Testis (tissue), 2 donors: ENCODE measurements around the gene FRMD8.

Experiments
- POLR2A ChIP-seq: fragments of 450-650 bp; IDR thresholded peaks from one replicate; pipeline ENCODE4 v1.6.1; 2017; ENCODE audit warnings: antibody characterized with exemption, mild to moderate bottlenecking, moderate library complexity
- TF ChIP-seq, protein P1 (sequence below), 3 experiments: fragments of 450-650 bp in 2 of 3; fragments of 200-600 bp in 1 of 3; sonication (generic) in 1 of 3; IDR thresholded peaks; one replicate each; pipeline ENCODE4 v1.5.1; 2016 to 2019; ENCODE audit warnings: antibody characterized with exemption in 3 of 3, mild to moderate bottlenecking in 2 of 3, moderate library complexity in 1 of 3

DNA sequence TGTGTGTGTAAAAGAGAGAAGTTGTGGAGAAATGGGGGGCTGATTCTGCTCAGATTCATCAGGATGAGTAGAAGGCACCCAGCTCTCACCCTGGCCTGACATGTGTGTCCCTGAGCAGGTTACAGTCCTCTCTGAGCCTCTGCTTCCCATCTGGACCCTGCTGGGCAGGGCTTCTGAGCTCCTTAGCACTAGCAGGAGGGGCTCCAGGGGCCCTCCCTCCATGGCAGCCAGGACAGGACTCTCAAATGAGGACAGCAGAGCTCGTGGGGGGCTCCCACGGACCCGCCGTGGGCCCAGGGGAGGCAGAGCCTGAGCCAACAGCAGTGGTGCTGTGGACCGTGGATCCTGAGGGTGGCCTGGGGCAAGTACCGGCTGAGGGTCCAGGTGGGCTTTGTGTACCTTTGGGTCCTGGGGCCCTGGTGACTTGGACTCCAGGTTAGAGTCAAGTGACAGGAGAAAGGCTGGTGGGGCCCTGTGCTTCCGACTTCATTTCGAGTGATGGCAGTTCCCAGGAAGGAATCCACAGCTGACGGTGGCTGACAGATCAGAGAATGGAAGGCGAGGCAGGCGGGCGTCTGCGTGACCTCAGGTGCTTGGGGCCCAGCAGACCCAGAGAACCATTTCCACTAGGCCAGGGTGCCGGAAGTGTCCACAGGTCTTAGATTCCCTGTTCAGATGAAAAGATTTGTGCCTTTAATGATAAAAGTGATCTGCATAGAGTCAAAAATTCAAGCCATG lies 58.0 kb downstream of the FRMD8 start:
- TF ChIP-seq, protein P1, sequence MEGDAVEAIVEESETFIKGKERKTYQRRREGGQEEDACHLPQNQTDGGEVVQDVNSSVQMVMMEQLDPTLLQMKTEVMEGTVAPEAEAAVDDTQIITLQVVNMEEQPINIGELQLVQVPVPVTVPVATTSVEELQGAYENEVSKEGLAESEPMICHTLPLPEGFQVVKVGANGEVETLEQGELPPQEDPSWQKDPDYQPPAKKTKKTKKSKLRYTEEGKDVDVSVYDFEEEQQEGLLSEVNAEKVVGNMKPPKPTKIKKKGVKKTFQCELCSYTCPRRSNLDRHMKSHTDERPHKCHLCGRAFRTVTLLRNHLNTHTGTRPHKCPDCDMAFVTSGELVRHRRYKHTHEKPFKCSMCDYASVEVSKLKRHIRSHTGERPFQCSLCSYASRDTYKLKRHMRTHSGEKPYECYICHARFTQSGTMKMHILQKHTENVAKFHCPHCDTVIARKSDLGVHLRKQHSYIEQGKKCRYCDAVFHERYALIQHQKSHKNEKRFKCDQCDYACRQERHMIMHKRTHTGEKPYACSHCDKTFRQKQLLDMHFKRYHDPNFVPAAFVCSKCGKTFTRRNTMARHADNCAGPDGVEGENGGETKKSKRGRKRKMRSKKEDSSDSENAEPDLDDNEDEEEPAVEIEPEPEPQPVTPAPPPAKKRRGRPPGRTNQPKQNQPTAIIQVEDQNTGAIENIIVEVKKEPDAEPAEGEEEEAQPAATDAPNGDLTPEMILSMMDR (IDR thresholded peaks at IDR 0.05), result no peak
- TF ChIP-seq POLR2A, result no peak
